MM.1S (cell line): ENCODE data around the gene C4BPB.

Experiments used
- DNase-seq: peaks from one replicate; pipeline ENCODE4 v3.0.0-alpha.2; 2015
- H2AFZ ChIP-seq: fragments of 300-600 bp; sonication (generic); 2 replicates; pipeline ENCODE4 v1.6.0; 2016; ENCODE audit warnings: antibody characterized with exemption, low read length
- H3F3A ChIP-seq: fragments of 300-600 bp; sonication (generic); 2 replicates; pipeline ENCODE4 v1.6.1; 2016; ENCODE audit warnings: mild to moderate bottlenecking, antibody characterized with exemption, low read length, moderate library complexity, mixed read lengths; ENCODE audit not compliant: insufficient read depth
- H3K27ac ChIP-seq: fragments of 300-600 bp; sonication (generic); 2 replicates; pipeline ENCODE4 v1.5.1; 2016; ENCODE audit warnings: mild to moderate bottlenecking, low read length
- H3K27me3 ChIP-seq: fragments of 300-600 bp; sonication (generic); replicated peaks from 2 replicates; pipeline ENCODE4 v1.6.0; 2016; ENCODE audit warnings: low read length; ENCODE audit not compliant: insufficient read depth
- H3K36me3 ChIP-seq: fragments of 300-600 bp; sonication (generic); replicated peaks from 2 replicates; pipeline ENCODE4 v1.6.1; 2016; ENCODE audit warnings: mild to moderate bottlenecking, low read length, mixed read lengths; ENCODE audit not compliant: insufficient read depth
- H3K4me1 ChIP-seq: fragments of 300-600 bp; sonication (generic); 2 replicates; pipeline ENCODE4 v1.6.1; 2016; ENCODE audit warnings: low read length, mixed read lengths
- H3K4me2 ChIP-seq: fragments of 300-600 bp; sonication (generic); 2 replicates; pipeline ENCODE4 v1.6.0; 2016; ENCODE audit warnings: low read depth, low read length
- H3K4me3 ChIP-seq: fragments of 300-600 bp; sonication (generic); 2 replicates; pipeline ENCODE4 v1.5.1; 2016; ENCODE audit warnings: low read length, mixed read lengths
- H3K79me2 ChIP-seq: fragments of 300-600 bp; sonication (generic); 2 replicates; pipeline ENCODE4 v1.6.1; 2016; ENCODE audit warnings: mixed run types, low read length, mixed read lengths
- H3K9ac ChIP-seq: fragments of 300-600 bp; sonication (generic); 2 replicates; pipeline ENCODE4 v1.6.1; 2016; ENCODE audit warnings: low read length, mixed read lengths
- H3K9me2 ChIP-seq: fragments of 300-600 bp; sonication (generic); replicated peaks from 2 replicates; pipeline ENCODE4 v1.6.1; 2016; ENCODE audit warnings: mild to moderate bottlenecking, low read length, mixed read lengths; ENCODE audit not compliant: insufficient read depth
- H3K9me3 ChIP-seq: fragments of 300-600 bp; sonication (generic); replicated peaks from 2 replicates; pipeline ENCODE4 v1.6.1; 2016; ENCODE audit warnings: mild to moderate bottlenecking, low read length, mixed read lengths; ENCODE audit not compliant: insufficient read depth
- H4K20me1 ChIP-seq: fragments of 300-600 bp; sonication (generic); 2 replicates; pipeline ENCODE4 v1.6.1; 2016; ENCODE audit warnings: mild to moderate bottlenecking, low read length, moderate library complexity, mixed read lengths; ENCODE audit not compliant: insufficient read depth
- CTCF ChIP-seq: fragments of 300-600 bp; sonication (generic); IDR thresholded peaks from 2 replicates; pipeline ENCODE4 v1.5.1; 2016; ENCODE audit warnings: antibody characterized with exemption, low read length, mixed read lengths
- EZH2 ChIP-seq: fragments of 300-600 bp; sonication (generic); optimal IDR thresholded peaks from 2 replicates; pipeline ENCODE3; 2017; ENCODE audit warnings: low read depth, mild to moderate bottlenecking, antibody characterized with exemption, low read length, mixed read lengths
- EZH2phosphoT487 ChIP-seq: fragments of 300-600 bp; sonication (generic); IDR thresholded peaks from 2 replicates; pipeline ENCODE4 v1.6.1; 2018; ENCODE audit warnings: antibody characterized with exemption, low read length

C4BPB gene

DNA sequence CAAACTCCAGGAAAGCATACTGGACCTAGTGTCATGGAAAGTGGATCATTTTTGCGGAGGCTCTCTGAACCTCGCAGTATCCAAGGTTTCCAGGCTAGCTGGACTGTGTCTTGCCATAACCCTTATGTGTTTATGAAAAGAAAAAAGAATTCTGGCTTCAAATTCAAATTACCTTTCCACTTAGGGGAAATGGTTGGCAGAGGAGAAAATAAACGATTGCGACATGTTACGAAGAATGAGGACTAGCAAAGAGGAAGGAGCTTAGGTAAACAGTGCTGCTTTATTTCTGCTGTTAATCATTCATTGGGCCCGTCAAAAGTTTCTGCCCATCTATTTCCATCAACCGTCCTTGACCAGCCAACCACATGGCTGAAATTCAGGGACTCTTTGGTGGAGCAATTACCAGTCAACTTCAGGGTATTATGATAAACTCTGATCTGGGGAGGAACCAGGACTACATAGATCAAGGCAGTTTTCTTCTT is 15.3 kb downstream of the C4BPB start, which contains the start of gene C4BPA:
TSS of gene C4BPA (plus strand) at position 342 of the 482 bp plus-strand sequence. CDS start 8,793 bp downstream, outside the sequence.
- no peak within 1 kb of the TSS for H3K27ac ChIP-seq

GRCh38 chr1:207109004-207109403 is 20.3 kb downstream of the C4BPB start:
- no peaks in the 10 kb centered on the region for H3K9me2 ChIP-seq
- H3K4me2 ChIP-seq: no peak overlapping the region
- H3K27me3 ChIP-seq: no peaks in the 10 kb centered on the region
- no peak overlapping the region for H3K4me3 ChIP-seq
- no peaks in the 10 kb centered on the region for H3K4me1 ChIP-seq
- TF ChIP-seq EZH2: no peak
- TF ChIP-seq EZH2phosphoT487: no peak
- no peak overlapping the region for H3K27ac ChIP-seq
- no peaks in the 10 kb centered on the region for H4K20me1 ChIP-seq
- no peaks in the 10 kb centered on the region for H3K36me3 ChIP-seq
- H3K9ac ChIP-seq: no peak overlapping the region
- H3F3A ChIP-seq: no peaks in the 10 kb centered on the region
- H2AFZ ChIP-seq: no peak overlapping the region
- H3K79me2 ChIP-seq: no peaks in the 10 kb centered on the region
- no peaks in the 10 kb centered on the region for H3K9me3 ChIP-seq
- DNase-seq: no peak

More for the DNA sequence above, 15.3 kb downstream of the C4BPB start, which contains the start of gene C4BPA:
- H3F3A ChIP-seq: no peaks in the 10 kb centered on the region
- H4K20me1 ChIP-seq: no peaks in the 10 kb centered on the region
- DNase-seq: no peak
- H3K4me3 ChIP-seq: no peak within 1 kb of the TSS
- H3K79me2 ChIP-seq: no peaks in the 10 kb centered on the region
- H3K9me2 ChIP-seq: no peaks in the 10 kb centered on the region
- no peaks in the 10 kb centered on the region for H3K9me3 ChIP-seq
- no peak within 1 kb of the TSS for H2AFZ ChIP-seq
- H3K4me2 ChIP-seq: no peak within 1 kb of the TSS
- no peaks in the 10 kb centered on the region for H3K4me1 ChIP-seq
- no peaks in the 10 kb centered on the region for H3K36me3 ChIP-seq
- H3K9ac ChIP-seq: no peak within 1 kb of the TSS
- TF ChIP-seq CTCF (no peak), EZH2phosphoT487 (no peak), EZH2 (no peak)
- no peaks in the 10 kb centered on the region for H3K27me3 ChIP-seq

- H3K9ac ChIP-seq: no peak overlapping the region
- no peaks in the 10 kb centered on the region for H3K36me3 ChIP-seq
- no peaks in the 10 kb centered on the region for H4K20me1 ChIP-seq
- no peaks in the 10 kb centered on the region for H3K27me3 ChIP-seq
- TF ChIP-seq EZH2 (no peak), CTCF (no peak), EZH2phosphoT487 (no peak)
- H3K9me3 ChIP-seq: no peaks in the 10 kb centered on the region
- DNase-seq: no peak
- H3K79me2 ChIP-seq: no peaks in the 10 kb centered on the region
- H3K9me2 ChIP-seq: no peaks in the 10 kb centered on the region
- H3F3A ChIP-seq: no peaks in the 10 kb centered on the region
- H3K4me2 ChIP-seq: no peak overlapping the region
- H3K4me3 ChIP-seq: no peak overlapping the region
- no peak overlapping the region for H2AFZ ChIP-seq
- no peak overlapping the region for H3K27ac ChIP-seq
- no peaks in the 10 kb centered on the region for H3K4me1 ChIP-seq
These were observed 24.1 kb downstream of the C4BPB start for GRCh38 chr1:207112616-207113296.

GRCh38 chr1:207115269-207115668 is 26.6 kb downstream of the C4BPB start:
- Histone ChIP-seq H3K27me3 (no peaks in the 10 kb centered on the region), H3K9me3 (no peaks in the 10 kb centered on the region), H3K27ac (no peak overlapping the region), H3K36me3 (no peaks in the 10 kb centered on the region), H2AFZ (no peak overlapping the region), H3K9me2 (no peaks in the 10 kb centered on the region), H3F3A (no peaks in the 10 kb centered on the region), H3K4me1 (no peaks in the 10 kb centered on the region), H3K79me2 (no peaks in the 10 kb centered on the region), H3K4me3 (no peak overlapping the region), H3K9ac (no peak overlapping the region), H4K20me1 (no peaks in the 10 kb centered on the region), H3K4me2 (no peak overlapping the region)
- DNase-seq: no peak
- TF ChIP-seq CTCF: no peak
- TF ChIP-seq EZH2phosphoT487: no peak
- TF ChIP-seq EZH2: no peak
